Esophagus muscularis mucosa (tissue), 4 donors: Measurements from ENCODE around the gene MYRIP.

ENCODE experiments used
- CTCF ChIP-seq, 3 experiments: fragments of 200-600 bp in 2 of 3; fragments of 450-650 bp in 1 of 3; sonication (generic) in 2 of 3; IDR thresholded peaks; one replicate each; pipeline ENCODE4 v1.5.1; 2017 to 2019; ENCODE audit warnings: antibody characterized with exemption in 3 of 3, mild to moderate bottlenecking in 2 of 3, moderate library complexity in 1 of 3
- EP300 ChIP-seq: sonication (generic); formaldehyde crosslinking; IDR thresholded peaks from one replicate; pipeline ENCODE4 v1.6.1; 2017; ENCODE audit warnings: antibody characterized with exemption
- POLR2A ChIP-seq: fragments of 450-650 bp; IDR thresholded peaks from one replicate; pipeline ENCODE4 v1.6.1; 2017; ENCODE audit warnings: antibody characterized with exemption, moderate library complexity, mild to moderate bottlenecking, low read depth
- POLR2AphosphoS5 ChIP-seq, 2 donors: sonication (generic); formaldehyde crosslinking; IDR thresholded peaks; one replicate each; pipeline ENCODE4 v1.6.1; 2017; ENCODE audit warnings: antibody characterized with exemption in 2 of 2

- TF ChIP-seq CTCF (IDR thresholded peaks at IDR 0.05) (no peak), POLR2AphosphoS5 (IDR thresholded peaks at IDR 0.05) (no peak), POLR2A (no peak), EP300 (no peak)
These were observed 351.5 kb downstream of the MYRIP start for GRCh38 chr3:40160933-40161332.
